Gastroesophageal sphincter (tissue), 3 donors: ENCODE measurements around the gene LPCAT4.

ENCODE experiments used
- CTCF ChIP-seq, 4 experiments: fragments of 200-600 bp in 2 of 4; fragments of 450-650 bp in 2 of 4; sonication (generic) in 1 of 4; IDR thresholded peaks; one replicate each; pipeline ENCODE4 v1.5.1; 2017 to 2019; ENCODE audit warnings: antibody characterized with exemption in 4 of 4, mild to moderate bottlenecking in 2 of 4, moderate library complexity in 2 of 4
- EP300 ChIP-seq: sonication (generic); formaldehyde crosslinking; IDR thresholded peaks from one replicate; pipeline ENCODE4 v1.6.1; 2017; ENCODE audit warnings: antibody characterized with exemption, mild to moderate bottlenecking
- POLR2AphosphoS5 ChIP-seq: sonication (generic); formaldehyde crosslinking; IDR thresholded peaks from one replicate; pipeline ENCODE4 v1.6.1; 2017; ENCODE audit warnings: antibody characterized with exemption

DNA sequence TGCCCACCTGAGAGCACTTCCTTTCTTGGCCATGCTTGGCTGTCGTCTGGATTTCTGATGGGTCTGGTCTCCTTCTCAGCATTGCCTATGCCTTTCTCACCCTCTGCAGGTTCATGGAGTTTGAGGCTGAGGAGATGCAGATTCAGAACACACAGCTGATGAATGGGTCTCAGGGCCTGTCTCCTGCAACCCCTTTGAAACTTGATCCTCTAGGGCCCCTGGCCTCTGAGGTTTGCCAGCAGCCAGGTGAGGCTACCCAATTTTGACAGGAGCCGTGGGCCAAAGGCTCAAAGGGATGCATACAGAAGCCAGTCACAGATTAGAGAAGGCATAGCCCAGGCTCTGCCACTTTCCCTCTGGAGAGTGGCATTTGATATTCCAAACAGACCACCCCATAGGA, 13.4 kb downstream of the LPCAT4 start:
- no peak for TF ChIP-seq CTCF (IDR thresholded peaks at IDR 0.05)
- no peak for TF ChIP-seq EP300
- TF ChIP-seq POLR2AphosphoS5 = no peak
